Measurements from ENCODE around the gene PLSCR4.

The PLSCR4 gene

GRCh38 chr3:146184241-146185015, 66.5 kb downstream of the PLSCR4 start (continued):
- TF ChIP-seq, protein P1, sequence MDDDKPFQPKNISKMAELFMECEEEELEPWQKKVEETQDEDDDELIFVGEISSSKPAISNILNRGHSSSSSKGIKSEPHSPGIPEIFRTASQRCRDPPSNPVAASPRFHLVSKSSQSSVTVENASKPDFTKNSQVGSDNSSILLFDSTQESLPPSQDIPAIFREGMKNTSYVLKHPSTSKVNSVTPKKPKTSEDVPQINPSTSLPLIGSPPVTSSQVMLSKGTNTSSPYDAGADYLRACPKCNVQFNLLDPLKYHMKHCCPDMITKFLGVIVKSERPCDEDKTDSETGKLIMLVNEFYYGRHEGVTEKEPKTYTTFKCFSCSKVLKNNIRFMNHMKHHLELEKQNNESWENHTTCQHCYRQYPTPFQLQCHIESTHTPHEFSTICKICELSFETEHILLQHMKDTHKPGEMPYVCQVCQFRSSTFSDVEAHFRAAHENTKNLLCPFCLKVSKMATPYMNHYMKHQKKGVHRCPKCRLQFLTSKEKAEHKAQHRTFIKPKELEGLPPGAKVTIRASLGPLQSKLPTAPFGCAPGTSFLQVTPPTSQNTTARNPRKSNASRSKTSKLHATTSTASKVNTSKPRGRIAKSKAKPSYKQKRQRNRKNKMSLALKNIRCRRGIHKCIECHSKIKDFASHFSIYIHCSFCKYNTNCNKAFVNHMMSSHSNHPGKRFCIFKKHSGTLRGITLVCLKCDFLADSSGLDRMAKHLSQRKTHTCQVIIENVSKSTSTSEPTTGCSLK (tag by site-specific recombination; IDR thresholded peaks at IDR 0.05): no peak
- TF ChIP-seq SETDB1 (IDR thresholded peaks at IDR 0.05; ENCODE audit: insufficient read length, low read length) (no peak), ZNF239 (tag by site-specific recombination; IDR thresholded peaks at IDR 0.05) (no peak), ZNF10 (tag by site-specific recombination; IDR thresholded peaks at IDR 0.05) (no peak), ZNF548 (tag by site-specific recombination; IDR thresholded peaks at IDR 0.05) (no peak)
- TF ChIP-seq, protein P2, sequence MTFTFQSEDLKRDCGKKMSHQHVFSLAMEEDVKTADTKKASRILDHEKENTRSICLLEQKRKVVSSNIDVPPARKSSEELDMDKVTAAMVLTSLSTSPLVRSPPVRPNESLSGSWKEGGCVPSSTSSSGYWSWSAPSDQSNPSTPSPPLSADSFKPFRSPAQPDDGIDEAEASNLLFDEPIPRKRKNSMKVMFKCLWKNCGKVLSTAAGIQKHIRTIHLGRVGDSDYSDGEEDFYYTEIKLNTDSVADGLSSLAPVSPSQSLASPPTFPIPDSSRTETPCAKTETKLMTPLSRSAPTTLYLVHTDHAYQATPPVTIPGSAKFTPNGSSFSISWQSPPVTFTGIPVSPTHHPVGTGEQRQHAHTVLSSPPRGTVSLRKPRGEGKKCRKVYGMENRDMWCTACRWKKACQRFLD (tag by site-specific recombination; IDR thresholded peaks at IDR 0.05): no peak
- TF ChIP-seq, protein P3, sequence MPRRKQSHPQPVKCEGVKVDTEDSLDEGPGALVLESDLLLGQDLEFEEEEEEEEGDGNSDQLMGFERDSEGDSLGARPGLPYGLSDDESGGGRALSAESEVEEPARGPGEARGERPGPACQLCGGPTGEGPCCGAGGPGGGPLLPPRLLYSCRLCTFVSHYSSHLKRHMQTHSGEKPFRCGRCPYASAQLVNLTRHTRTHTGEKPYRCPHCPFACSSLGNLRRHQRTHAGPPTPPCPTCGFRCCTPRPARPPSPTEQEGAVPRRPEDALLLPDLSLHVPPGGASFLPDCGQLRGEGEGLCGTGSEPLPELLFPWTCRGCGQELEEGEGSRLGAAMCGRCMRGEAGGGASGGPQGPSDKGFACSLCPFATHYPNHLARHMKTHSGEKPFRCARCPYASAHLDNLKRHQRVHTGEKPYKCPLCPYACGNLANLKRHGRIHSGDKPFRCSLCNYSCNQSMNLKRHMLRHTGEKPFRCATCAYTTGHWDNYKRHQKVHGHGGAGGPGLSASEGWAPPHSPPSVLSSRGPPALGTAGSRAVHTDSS (tag by site-specific recombination; IDR thresholded peaks at IDR 0.05): no peak

- ChIA-PET POLR2A (no interaction called here), CTCF (interaction anchor here (0.6 kb wide), 1 partner anchor 12 kb away, joined by 3 read pairs; no protein-coding TSS in a partner anchor)
- Histone ChIP-seq H3K4me1 (ENCODE audit: control insufficient read depth, insufficient read depth, low read length) (no peaks in the 10 kb centered on the region), H3K9me3 (ENCODE audit: control insufficient read depth, insufficient read depth, low read depth, low read length) (no peaks in the 10 kb centered on the region), H3K4me3 (ENCODE audit: low read depth, low read length) (no peak overlapping the region), H3K27ac (ENCODE audit: extremely low read depth, low read depth, low read length) (no peak overlapping the region), H3K36me3 (ENCODE audit: control insufficient read depth in 2 of 2, insufficient read depth in 1 of 2, low read length in 2 of 2) (no peaks in the 10 kb centered on the region)
- no peak for TF ChIP-seq ZBTB8A (tag by site-specific recombination; IDR thresholded peaks at IDR 0.05)
- no peak for TF ChIP-seq SCRT1 (tag by site-specific recombination; IDR thresholded peaks at IDR 0.05; ENCODE audit: borderline replicate concordance)
- no peak for TF ChIP-seq ZNF549 (tag by site-specific recombination; IDR thresholded peaks at IDR 0.05)
- TF ChIP-seq ZNF23 (tag by site-specific recombination; IDR thresholded peaks at IDR 0.05; ENCODE audit: borderline replicate concordance): no peak
- no peak for TF ChIP-seq ZNF629 (tag by site-specific recombination; IDR thresholded peaks at IDR 0.05)
- no peak for TF ChIP-seq GLI4 (tag by site-specific recombination; IDR thresholded peaks at IDR 0.05)
- no peak for TF ChIP-seq ZNF555 (tag by site-specific recombination; conservative IDR thresholded peaks at IDR 0.05)
- TF ChIP-seq HOXA7 (CRISPR knock-in tag; IDR thresholded peaks at IDR 0.05; ENCODE audit: borderline replicate concordance): no peak
- no peak for TF ChIP-seq PRDM4 (tag by site-specific recombination; IDR thresholded peaks at IDR 0.05)
- TF ChIP-seq, protein P4, sequence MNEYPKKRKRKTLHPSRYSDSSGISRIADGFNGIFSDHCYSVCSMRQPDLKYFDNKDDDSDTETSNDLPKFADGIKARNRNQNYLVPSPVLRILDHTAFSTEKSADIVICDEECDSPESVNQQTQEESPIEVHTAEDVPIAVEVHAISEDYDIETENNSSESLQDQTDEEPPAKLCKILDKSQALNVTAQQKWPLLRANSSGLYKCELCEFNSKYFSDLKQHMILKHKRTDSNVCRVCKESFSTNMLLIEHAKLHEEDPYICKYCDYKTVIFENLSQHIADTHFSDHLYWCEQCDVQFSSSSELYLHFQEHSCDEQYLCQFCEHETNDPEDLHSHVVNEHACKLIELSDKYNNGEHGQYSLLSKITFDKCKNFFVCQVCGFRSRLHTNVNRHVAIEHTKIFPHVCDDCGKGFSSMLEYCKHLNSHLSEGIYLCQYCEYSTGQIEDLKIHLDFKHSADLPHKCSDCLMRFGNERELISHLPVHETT (tag by site-specific recombination; IDR thresholded peaks at IDR 0.05): no peak
- TF ChIP-seq, protein P5, sequence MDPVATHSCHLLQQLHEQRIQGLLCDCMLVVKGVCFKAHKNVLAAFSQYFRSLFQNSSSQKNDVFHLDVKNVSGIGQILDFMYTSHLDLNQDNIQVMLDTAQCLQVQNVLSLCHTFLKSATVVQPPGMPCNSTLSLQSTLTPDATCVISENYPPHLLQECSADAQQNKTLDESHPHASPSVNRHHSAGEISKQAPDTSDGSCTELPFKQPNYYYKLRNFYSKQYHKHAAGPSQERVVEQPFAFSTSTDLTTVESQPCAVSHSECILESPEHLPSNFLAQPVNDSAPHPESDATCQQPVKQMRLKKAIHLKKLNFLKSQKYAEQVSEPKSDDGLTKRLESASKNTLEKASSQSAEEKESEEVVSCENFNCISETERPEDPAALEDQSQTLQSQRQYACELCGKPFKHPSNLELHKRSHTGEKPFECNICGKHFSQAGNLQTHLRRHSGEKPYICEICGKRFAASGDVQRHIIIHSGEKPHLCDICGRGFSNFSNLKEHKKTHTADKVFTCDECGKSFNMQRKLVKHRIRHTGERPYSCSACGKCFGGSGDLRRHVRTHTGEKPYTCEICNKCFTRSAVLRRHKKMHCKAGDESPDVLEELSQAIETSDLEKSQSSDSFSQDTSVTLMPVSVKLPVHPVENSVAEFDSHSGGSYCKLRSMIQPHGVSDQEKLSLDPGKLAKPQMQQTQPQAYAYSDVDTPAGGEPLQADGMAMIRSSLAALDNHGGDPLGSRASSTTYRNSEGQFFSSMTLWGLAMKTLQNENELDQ (tag by site-specific recombination; IDR thresholded peaks at IDR 0.05; ENCODE audit: low read depth): no peak
- no peak for TF ChIP-seq ZNF302 (tag by site-specific recombination; IDR thresholded peaks at IDR 0.05; ENCODE audit: low read depth)
- no peak for TF ChIP-seq ZNF670 (tag by site-specific recombination; IDR thresholded peaks at IDR 0.05; ENCODE audit: low read depth)
These were observed 69.7 kb downstream of the PLSCR4 start for GRCh38 chr3:146181216-146181615.
